GM12873 (cell line): ENCODE results near the gene SRSF3.
A peak's percentile ranks its signal among the peaks of the same experiment; 100 is the strongest.

Source experiments
- CTCF ChIP-seq: IDR thresholded peaks from 2 replicates; pipeline ENCODE4 v1.5.1; 2012; ENCODE audit warnings: low read depth, mild to moderate bottlenecking, moderate library complexity, low read length, control low read depth; ENCODE audit not compliant: insufficient read depth; ENCODE audit errors: missing control alignments

Gene SRSF3

GRCh38 chr6:36618366-36619355 lies 24.5 kb downstream of the SRSF3 start:
- no peak for TF ChIP-seq CTCF

- TF ChIP-seq CTCF, result no peak
Observed at GRCh38 chr6:36621371-36621855, 27.3 kb downstream of the SRSF3 start.

GRCh38 chr6:36622901-36623546 lies 28.9 kb downstream of the SRSF3 start:
- TF ChIP-seq CTCF, result no peak

- peak; percentile 94 for TF ChIP-seq CTCF
Observed at GRCh38 chr6:36623547-36624459, 29.6 kb downstream of the SRSF3 start.

- TF ChIP-seq CTCF, result no peak
Observed at GRCh38 chr6:36624461-36625157, 30.4 kb downstream of the SRSF3 start.

- no peak for TF ChIP-seq CTCF
Observed at GRCh38 chr6:36625158-36625919, 31.2 kb downstream of the SRSF3 start.
